ENCODE data around the gene KSR1.

- TF ChIP-seq POLR2A (IDR thresholded peaks at IDR 0.05) (no peak), CTCF (IDR thresholded peaks at IDR 0.05) (no peak)
Measured at GRCh38 chr17:27531469-27531961, 75.3 kb downstream of the KSR1 start.
